Activated B cell treated with CpG ODN at 0.5 μM for 24 hours (primary cell): ENCODE results near the gene TRIP4. TPM values are rescaled to one million over a fixed set of nuclear protein-coding genes. Genes with fewer than 3 reads are reported as not detected.

Source experiments
- ATAC-seq: fragments of 200-7000 bp; cut with Tn5 transposase; one replicate; pipeline ENCODE4 v1.10.0; 2021; ENCODE audit warnings: low read depth, mild to moderate bottlenecking, moderate library complexity
- CTCF ChIA-PET: fragments of 350-600 bp; sonication (Branson Sonifier 250); formaldehyde crosslinking; loops from one replicate; lab custom pipeline; 2021; ENCODE audit warnings: antibody characterized with exemption; lab: Charles Lee
- POLR2A ChIA-PET: fragments of 350-600 bp; sonication (Branson Sonifier 250); formaldehyde crosslinking; loops from one replicate; lab custom pipeline; 2021; ENCODE audit warnings: antibody characterized with exemption; lab: Charles Lee
- DNase-seq: peaks from one replicate; pipeline ENCODE4 v3.0.0; 2022
- H3K27ac Mint-ChIP-seq: one replicate; pipeline ENCODE4 v1.8.0; 2020; ENCODE audit warnings: mixed read lengths
- H3K27me3 Mint-ChIP-seq: one replicate; pipeline ENCODE4 v1.8.0; 2021; ENCODE audit warnings: mixed read lengths
- H3K36me3 Mint-ChIP-seq: one replicate; pipeline ENCODE4 v1.8.0; 2021; ENCODE audit warnings: low read depth, mixed read lengths
- H3K4me1 Mint-ChIP-seq: one replicate; pipeline ENCODE4 v1.8.0; 2021; ENCODE audit warnings: mixed read lengths
- H3K4me3 Mint-ChIP-seq: one replicate; pipeline ENCODE4 v1.8.0; 2020; ENCODE audit warnings: mild to moderate bottlenecking, mixed read lengths
- H3K9me3 Mint-ChIP-seq: one replicate; pipeline ENCODE4 v1.8.0; 2020; ENCODE audit warnings: mixed read lengths
- CTCF ChIP-seq: fragments of 200-600 bp; IDR thresholded peaks from one replicate; pipeline ENCODE4 v1.8.0; 2022; ENCODE audit warnings: antibody characterized with exemption, mild to moderate bottlenecking
- intact Hi-C: fragments of 100-400 bp; cut with micrococcal nuclease; formaldehyde crosslinking; loops from one replicate; pipeline ENCODE4 v1.15.1; 2024
- total RNA-seq: library from RNA; stranded (reverse); gene quantifications from 2 replicates; pipeline ENCODE4 v1.2.3, GENCODE V29; 2022

TRIP4 gene
- total RNA-seq, 1 donor from 2014 or later, result 35.0 TPM

- POLR2A ChIA-PET, result interaction anchor here (0.7 kb wide), 1 partner anchor 88 kb away, joined by 4 read pairs; no protein-coding TSS in a partner anchor
Measured at GRCh38 chr15:64437982-64438381, 50.3 kb downstream of the TRIP4 start.

DNA sequence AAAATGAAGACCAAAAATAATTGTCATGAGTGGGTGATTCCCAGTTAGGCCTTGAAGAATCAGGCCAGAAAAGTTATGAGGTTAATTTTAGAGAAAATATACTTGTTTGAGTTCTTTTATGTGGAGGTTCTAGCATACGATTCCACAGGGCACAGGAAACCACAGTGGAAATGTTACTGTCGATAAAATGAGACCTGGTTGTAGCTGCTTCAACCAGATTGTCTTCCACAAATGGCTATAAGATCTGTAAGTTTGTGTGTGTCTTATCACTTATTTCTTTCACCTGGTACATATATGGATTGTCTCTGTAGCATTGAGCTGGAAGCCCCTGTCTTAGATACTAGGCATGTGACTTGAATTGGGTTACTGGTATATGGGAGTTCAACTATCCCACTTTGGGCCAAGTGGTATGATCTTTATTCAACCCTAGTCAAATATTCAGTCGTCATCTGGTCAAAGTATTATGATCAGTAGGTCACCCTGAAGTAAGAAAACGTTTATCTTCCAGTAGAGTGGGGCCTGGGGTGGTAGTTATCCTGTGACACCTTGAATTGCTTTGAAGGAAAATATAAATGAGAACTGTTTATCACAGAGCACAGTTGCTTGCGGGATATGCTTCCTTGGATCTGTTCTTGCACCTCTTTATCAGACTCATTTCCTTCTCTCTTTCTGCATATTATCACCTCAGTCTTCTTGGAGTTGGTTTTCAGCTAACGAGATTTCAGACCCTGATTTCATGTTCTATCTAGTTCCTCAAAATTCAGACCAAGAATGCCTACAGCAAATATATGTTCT, 51.2 kb downstream of the TRIP4 start:
- POLR2A ChIA-PET, result interaction anchor here (0.7 kb wide), 1 partner anchor 431 kb away, joined by 3 read pairs; no protein-coding TSS in a partner anchor
- Mint-ChIP-seq H3K4me1 (peaks cover 6% of the 10 kb centered on the region), H3K27me3 (no peaks in the 10 kb centered on the region), H3K9me3 (no peaks in the 10 kb centered on the region), H3K36me3 (peaks cover 25% of the 10 kb centered on the region), H3K4me3 (no peak overlapping the region), H3K27ac (no peak overlapping the region)
- intact Hi-C loops, result no loop called here
- ATAC-seq (no peak), DNase-seq (no peak)
- TF ChIP-seq CTCF, result no peak
- CTCF ChIA-PET, result no interaction called here

More at GRCh38 chr15:64437982-64438381, 50.3 kb downstream of the TRIP4 start:
- no peak for TF ChIP-seq CTCF
- no peaks in the 10 kb centered on the region for H3K27me3 Mint-ChIP-seq
- ATAC-seq, result no peak
- H3K4me3 Mint-ChIP-seq, result no peak overlapping the region
- H3K36me3 Mint-ChIP-seq, result peaks cover 30% of the 10 kb centered on the region
- peaks cover 3% of the 10 kb centered on the region for H3K4me1 Mint-ChIP-seq
- H3K27ac Mint-ChIP-seq, result no peak overlapping the region
- CTCF ChIA-PET, result no interaction called here
- no peak for DNase-seq
- intact Hi-C loops, result no loop called here
- H3K9me3 Mint-ChIP-seq, result no peaks in the 10 kb centered on the region

GRCh38 chr15:64441852-64442251, 54.2 kb downstream of the TRIP4 start:
- TF ChIP-seq CTCF, result no peak
- Mint-ChIP-seq H3K27me3 (no peaks in the 10 kb centered on the region), H3K27ac (no peak overlapping the region), H3K36me3 (peaks cover 29% of the 10 kb centered on the region), H3K4me3 (no peak overlapping the region), H3K4me1 (peaks cover 14% of the 10 kb centered on the region), H3K9me3 (no peaks in the 10 kb centered on the region)
- intact Hi-C loops, result no loop called here
- DNase-seq (no peak), ATAC-seq (no peak)
- ChIA-PET CTCF (no interaction called here), POLR2A (no interaction called here)

DNA sequence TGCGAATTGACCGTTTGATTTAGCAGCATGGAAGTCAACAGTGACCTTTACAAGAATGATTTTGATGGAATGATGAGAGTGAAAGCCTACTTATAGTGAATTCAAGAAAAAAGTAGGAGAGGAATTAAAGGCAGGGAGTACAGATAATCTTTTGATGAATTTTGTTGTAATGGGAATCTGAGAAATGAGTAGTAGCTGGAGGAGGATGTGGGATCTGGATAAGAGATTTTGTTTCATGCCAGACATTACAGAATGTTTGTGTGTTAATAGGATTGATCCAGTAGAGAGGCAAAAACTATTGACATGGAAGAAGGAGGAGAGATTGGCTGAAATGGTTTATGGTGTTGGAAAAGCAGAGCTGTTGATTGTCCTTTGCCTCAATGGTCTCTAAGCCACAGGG, 55.4 kb downstream of the TRIP4 start:
- Mint-ChIP-seq H3K4me1 (peaks cover 22% of the 10 kb centered on the region), H3K36me3 (peaks cover 34% of the 10 kb centered on the region), H3K27ac (no peak overlapping the region), H3K27me3 (no peaks in the 10 kb centered on the region), H3K9me3 (no peaks in the 10 kb centered on the region), H3K4me3 (no peak overlapping the region)
- intact Hi-C loops, result no loop called here
- no peak for TF ChIP-seq CTCF
- ChIA-PET POLR2A (no interaction called here), CTCF (interaction anchor here (0.6 to 1.4 kb wide), 2 partner anchors 14 to 16 kb away, joined by 3 read pairs; no protein-coding TSS in a partner anchor)
- ATAC-seq (no peak), DNase-seq (no peak)

DNA sequence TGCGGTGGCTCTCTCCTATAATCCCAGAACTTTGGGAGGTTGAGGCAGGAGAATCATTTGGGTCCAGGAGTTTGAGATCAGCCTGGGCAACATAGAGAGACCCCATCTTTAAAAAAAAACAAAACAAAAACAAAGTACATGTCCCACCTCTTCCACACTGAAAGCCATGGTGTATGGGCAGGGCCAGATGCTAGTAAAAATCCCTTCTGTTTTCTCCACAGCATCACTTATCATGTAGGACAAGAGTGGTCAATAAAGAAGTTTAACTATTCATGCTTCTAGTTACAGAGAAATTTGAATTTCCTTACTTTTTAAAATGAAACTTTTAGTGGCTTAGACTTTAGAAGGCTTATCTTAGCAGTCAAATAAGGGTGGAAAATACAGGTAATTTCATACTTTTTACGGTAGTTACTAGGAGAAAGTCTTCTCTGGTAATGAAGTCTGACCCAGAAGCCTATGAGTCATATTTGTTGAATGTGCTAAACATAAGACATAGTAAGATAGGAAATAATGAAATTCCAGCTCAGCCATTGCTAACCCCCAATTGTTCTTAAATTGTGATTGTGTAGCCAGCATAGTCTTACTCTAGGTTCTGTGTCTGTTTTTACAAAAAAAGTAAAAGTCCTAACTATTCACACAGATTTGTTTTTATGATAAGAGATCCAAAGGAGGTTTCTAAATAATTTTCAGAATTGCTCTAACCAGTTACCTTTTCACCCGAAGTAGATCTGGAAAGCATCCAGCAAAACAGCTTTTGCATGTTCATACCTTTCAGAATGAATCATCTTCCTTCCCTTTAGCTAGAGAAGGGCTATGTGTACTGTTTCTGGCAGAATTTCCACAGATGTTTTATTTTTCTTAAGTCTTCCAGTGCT, 56.3 kb downstream of the TRIP4 start:
- ATAC-seq, result peak; percentile 31
- H3K27me3 Mint-ChIP-seq, result no peaks in the 10 kb centered on the region
- CTCF ChIA-PET, result no interaction called here

More for the DNA sequence above, 56.3 kb downstream of the TRIP4 start:
- Mint-ChIP-seq H3K9me3 (no peaks in the 10 kb centered on the region), H3K4me3 (no peak overlapping the region), H3K27ac (peak overlapping the region; percentile 5), H3K36me3 (peaks cover 35% of the 10 kb centered on the region), H3K4me1 (peaks cover 28% of the 10 kb centered on the region)
- POLR2A ChIA-PET, result interaction anchor here (0.6 kb wide), 1 partner anchor 9 kb away, joined by 3 read pairs; no protein-coding TSS in a partner anchor
- no peak for TF ChIP-seq CTCF
- intact Hi-C loops, result no loop called here
- no peak for DNase-seq
